ENCODE data around the gene NAGS.
"Not testable (repeated sequence)": the region's sequence is repeated elsewhere in the genome, so short reads cannot be mapped to it uniquely, and the experiment has no call there.

The NAGS gene

DNA sequence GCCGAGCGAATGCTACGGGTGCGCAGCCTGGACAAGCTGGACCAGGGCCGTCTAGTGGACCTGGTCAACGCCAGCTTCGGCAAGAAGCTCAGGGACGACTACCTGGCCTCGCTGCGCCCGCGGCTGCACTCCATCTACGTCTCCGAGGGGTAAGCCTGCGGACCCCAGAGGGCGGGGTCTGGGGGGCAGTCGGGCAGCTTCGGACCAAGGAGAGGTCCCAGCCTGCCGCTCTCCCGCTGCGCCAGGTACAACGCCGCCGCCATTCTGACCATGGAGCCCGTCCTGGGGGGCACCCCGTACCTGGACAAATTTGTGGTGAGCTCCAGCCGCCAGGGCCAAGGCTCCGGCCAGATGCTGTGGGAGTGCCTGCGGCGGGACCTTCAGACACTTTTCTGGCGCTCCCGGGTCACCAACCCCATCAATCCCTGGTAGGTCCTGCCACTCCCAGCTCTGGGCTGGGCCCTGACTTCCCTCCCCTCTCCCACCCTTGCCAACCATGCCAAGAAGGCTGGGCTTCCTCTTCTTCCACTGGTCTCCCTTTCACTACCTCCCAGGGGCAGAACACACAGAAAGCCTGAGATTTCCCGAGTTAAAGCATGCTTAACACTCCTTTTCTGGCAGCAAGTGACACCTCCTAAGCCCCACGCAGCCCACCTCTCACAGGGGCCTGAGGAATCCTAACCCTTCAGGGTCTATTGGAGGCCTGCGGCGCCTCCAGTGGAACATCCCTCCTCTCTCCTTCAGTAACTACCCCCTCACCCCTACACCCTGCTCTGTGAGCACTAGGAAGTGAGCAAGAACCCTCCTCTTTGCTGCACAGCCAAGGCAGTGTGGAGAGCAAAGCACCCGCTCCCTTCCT lies 3.2 kb downstream of the NAGS start:
- no peak for DNase-seq

GRCh38 chr17:44008205-44008909 lies 3.9 kb downstream of the NAGS start:
- no peak for DNase-seq

GRCh38 chr17:44010966-44011647 lies 6.7 kb downstream of the NAGS start:
- DNase-seq, result no peak

DNA sequence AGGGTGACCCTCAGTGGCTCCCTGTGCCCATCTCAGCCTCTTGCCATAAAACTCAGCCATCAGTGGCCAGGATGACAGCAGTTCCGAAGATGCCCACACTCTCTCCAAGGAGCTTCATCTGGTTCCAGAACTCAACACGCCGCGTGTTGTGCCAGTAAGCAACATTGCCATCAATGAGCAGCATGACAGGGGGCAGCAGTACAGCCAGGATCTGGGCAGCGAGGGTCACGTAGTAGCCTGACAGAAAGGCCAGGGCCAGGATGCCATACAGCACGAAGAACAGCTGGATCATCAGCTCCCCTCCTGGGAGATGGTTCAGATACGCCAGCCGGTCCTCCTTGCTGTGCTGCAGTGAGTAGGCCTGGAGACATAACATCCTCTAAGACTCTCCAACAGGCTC lies 7.5 kb downstream of the NAGS start:
- DNase-seq, result no peak

DNA sequence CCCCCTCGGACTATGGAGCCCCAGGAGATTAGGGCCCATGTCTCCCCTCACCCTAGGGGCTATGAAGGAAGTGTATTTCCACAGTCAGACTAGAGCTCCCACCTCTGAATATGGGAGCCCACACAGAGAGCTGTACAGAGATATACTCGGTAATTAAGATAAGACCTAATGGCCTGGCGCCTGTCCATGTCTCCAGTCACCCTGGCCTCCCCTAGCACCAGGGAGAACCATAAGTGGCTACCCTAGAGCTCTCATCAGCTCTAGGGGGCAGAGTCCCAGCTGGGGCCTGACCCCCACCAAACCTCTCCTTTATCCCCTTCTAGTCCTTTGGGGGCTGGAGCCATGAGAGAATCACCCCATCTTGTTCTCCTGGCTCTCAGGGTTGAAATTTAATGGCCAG lies 8.0 kb downstream of the NAGS start:
- DNase-seq, result no peak

DNA sequence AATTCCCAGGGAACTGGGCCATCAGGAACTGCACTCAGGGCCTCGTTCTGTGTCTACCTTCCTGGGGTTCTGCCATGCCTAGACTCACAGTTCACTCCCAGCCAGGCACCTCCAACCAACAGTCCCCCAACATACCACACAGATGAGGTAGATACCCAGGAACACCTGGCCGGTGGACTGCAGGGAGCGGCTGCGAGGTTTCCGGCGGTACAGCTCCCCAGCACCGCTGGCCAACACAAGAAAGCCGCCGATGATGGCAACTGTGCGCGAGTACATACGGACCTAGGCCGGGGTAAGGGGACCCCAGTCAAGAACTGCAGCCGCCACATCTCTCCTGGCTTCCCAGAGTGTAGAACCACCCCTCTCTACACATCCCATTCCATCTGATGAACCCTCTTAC lies 8.5 kb downstream of the NAGS start:
- no peak for DNase-seq

DNA sequence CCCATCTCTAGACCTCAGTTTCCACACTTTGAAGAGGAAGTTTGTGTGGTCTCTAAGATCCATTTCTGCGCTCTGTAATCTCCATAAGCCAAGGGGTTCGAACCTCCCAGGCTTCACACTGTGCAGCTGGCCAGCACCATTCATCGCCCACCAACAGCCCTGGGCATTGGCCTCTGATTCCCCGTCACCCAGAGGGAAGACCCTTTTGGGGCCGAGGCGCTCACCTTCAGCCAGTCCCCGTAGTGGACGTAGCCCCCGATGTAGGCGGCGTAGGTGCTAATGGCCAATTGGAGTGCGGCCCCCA lies 9.7 kb downstream of the NAGS start:
- peak in 1 of 2 experiments; percentile 21 for DNase-seq

DNA sequence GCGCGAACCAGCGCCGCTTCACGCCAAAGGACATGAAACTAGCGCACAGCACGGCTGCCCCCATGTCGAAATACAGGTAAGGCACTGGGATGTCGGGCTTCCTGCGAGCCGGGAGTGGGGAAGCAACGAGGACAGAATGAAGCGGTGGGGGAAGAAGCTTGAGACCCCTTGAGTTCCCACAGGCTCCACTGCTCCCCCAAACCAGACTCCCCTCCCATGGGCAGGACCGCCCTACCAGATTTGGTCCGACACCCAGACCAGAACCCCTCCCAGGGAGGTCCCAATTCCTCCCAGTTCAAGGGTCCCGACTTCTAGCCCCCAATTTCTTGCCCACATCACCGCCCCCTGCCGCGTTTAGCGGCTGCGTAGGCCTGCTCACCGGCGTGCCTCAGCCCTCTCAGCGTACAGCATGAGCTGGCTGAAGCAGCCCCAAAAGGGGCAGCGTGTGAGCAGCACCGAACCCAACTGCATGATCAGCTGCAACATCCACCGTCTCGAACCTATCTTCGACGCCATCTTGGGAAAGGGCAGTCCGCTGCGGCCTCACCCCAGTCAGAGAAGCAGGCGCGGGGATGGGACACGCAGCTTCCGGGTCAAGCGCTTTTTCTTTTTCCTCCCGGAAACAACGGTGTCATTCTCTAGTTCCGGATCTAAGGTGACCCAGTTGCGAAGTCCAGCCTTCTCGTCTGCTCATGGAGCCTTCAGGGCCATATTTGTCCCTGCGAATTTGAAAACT lies 10.2 kb downstream of the NAGS start, which contains the start of gene TMEM101:
TMEM101 (minus strand) TSS at position 527 of the 736 bp plus-strand sequence; CDS start at position 516, 11 bp downstream.
- peak; percentile 78 to 86 for DNase-seq

- not testable (repeated sequence) for DNase-seq
Observed at GRCh38 chr17:44021227-44021626, 16.8 kb downstream of the NAGS start.

DNA sequence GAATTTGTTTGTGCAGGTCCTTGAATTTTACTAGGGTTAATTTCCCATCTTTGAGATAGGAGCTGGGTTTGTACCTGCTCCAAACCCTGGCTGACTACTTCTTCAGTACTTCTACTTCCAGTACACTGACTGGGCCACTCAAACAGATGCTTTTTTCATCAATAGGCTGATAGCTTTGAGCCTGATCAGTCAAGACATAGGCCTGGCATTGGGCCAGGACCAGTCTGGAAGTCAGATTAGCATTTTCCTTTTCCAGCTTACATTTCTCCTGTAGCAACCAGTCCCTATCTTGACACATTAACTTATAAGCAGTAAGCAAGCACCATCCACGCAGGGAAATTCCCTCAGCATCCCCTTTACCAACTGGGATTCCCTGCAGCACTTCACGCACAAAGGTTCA lies 17.8 kb downstream of the NAGS start:
- no peak for DNase-seq

DNA sequence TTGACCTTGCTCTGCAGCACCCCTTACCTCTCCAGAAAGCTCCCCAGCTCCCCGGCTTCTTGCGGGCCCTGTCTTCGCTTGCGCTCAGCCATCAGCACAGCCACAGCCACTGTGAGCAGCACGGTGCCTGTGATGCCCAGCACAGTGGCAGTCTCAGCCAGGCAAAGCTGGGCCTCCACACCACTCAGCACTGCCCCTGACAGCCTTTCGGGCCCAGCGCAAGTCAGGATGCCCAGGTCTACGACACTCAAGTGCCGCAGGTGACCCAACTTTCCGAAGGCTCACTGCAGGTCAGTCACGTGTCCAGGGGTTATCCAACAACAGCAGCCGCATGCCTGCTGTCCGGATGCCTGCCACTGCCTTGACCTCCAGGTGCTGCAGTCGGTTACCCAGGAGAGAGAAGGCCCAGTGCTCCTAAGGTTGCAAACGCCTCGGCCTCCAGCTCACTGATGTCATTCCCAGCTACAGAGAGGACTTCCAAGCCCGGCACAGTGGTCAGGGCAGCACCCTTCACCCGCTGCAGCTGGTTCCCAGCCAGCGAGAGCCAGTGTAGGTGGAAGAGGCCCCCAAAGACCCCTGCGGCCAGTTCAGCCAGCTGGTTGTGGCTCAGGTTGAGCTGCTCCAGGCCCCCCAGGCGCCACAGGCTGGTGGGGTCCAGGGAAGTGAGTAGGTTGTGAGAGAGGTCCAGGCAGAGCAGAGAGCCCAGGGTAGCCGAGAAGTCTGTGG lies 19.3 kb downstream of the NAGS start:
- DNase-seq, result no peak

- no peak for DNase-seq
Observed at GRCh38 chr17:44024271-44024663, 19.8 kb downstream of the NAGS start.

DNA sequence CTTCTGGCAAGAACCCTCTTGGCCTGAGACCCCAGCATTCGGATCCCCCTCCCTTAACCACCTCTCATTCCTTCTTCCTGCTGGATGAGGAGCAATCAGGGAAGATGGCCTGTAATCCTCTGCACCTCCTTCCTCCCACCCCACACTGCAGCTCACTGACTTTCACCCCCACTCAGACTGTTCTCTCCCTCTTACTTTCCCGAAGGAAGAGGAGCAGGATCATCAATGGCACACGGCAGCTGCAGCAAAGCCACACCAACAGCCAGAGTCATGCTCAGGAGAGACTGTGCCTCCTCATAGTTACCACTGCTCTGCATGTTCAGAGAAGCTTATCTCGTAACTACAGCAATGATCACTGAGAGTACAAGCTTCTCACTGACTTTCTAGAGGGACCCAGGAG lies 20.4 kb downstream of the NAGS start:
- no peak for DNase-seq

- DNase-seq, result no peak
Observed at GRCh38 chr17:44029736-44030135, 25.3 kb downstream of the NAGS start.

DNA sequence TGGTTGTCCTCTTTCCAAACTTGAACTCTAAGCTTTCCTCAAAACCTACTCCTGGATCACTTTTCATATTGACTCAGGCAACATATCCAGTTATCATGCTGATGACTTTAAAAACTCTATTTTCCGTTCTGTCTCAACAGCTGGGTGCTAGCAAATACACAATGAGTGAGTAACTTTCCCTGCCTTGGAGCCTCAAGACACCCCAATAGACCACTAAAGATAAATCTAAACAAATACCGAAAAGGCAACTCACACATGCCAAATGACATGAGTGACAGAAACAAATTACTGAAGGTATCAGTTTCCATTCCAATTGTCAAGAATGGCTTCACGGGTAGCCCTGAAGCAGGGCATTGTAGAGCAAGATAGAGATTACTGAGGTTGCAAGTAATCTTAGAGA lies 26.1 kb downstream of the NAGS start:
- DNase-seq, result no peak

DNA sequence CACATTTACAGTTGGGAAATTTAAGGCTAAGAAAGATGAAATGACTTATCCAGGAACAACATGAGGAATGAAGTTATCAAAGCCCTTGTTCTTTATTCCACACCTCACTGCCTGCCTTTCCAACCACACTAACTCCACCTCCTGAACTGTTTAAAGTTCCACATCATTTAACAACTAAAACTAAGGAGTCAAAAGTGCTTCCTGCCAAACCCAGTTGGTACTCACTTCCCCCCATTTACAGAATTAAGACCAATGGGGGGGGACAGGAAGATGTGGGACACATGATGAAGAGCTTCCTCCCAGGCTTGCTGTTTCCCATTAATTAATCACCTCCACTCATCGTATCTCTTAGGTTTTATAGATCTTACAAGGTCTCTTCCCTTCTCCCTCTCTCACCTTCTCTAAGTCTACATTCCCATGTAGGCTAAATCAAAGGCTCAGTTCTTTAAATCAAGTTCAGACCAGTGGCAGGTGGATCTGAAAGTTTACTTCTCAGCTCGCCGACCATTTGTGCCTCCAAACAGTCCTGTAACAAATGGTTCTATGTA lies 29.5 kb downstream of the NAGS start:
- DNase-seq, result no peak

GRCh38 chr17:44034688-44035087 lies 30.3 kb downstream of the NAGS start:
- DNase-seq, result not testable (repeated sequence)

DNA sequence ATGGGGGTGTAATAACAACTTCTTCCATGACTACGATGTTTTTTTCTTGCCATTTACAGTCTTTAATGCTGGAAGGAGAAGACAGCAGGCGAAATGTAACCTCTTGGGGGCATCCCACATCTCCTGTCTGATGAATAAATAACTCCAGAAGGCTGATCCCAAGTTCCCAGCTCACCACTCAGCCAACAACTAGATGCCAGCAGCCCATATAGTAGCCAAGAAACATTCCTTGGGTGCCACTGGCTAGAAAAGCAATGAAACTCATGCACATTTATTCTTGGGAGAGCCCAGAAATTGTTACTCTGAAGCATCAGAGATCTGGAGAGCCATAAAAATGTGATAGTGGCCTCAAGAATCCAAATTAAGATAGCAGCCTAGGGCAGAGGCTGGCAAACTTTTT lies 33.0 kb downstream of the NAGS start:
- DNase-seq, result no peak

DNA sequence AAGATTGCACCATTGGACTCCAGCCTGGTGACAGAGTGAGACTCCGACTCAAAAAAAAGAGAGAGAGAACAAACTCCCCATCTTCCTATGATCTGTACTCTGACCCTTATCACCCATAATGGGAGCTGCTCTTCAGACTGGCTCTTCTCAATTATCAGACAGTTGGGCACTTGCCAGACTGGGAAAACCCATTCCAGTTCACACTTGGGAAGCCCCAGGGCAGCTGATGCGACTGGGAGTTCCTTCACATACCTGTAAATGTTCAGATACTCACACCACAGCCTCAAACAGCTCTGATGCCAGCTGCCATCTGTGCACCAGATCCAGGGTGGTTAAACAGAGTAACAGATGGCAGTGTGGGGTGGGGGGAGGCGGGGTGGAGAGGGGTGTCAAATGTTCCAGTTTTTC lies 34.2 kb downstream of the NAGS start:
- DNase-seq, result no peak

DNA sequence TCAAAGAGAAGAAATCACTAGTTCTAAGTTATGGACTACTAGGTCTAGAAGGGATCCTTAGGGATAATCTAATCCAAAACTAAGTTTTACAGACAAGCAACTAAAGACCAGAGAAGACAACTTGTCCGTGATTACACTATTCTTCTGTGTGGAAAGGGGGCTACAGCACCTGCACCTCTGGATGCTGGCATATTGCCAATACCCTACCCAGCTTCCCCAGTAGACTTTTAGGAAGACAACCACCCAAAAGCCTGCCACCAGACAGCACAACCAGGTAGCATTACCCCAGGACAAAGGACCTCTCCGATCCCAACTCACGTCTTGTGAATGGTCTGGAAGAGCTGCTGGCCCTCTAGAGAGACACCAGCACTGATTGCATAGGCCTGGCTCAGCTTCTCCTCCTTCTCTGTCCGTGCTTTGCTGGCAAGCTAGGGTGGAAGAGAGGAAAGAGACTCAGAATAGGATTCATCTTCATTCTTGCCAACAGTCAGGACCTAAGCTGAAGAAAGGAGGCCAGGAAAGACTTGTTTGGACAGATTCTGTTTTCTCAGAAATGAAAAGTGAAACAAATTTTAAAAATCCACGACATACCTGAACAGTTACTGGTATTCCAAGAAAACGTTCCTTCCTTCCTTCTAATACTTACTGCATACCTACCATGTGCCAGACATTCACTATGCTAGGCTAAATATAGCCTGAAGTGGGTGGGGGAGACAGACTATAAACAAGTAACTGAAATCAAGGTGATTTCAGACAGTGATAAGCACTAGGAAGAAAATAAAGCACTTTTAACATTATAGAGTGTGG lies 35.6 kb downstream of the NAGS start:
- no peak for DNase-seq

DNA sequence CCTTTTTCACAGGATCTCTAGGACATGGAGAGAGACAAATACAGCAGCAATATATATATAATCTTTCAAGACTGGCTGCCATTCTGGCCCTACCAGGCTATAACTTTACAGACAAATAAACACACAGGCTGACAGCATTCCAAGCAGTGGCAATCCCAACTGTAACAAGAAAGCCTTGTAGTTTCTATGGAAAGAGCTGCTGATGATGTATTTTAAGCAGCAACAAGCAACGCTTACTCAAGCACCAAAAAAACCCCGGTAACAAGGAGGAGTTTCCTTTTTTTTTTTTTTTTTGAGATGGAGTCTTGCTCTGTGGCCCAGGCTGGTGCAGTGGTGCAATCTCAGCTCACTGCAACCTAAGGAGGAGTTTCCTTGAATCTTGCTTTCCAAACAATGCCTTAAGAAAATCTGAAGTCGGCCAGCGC lies 38.9 kb downstream of the NAGS start:
- no peak for DNase-seq
